Measurements from ENCODE around the gene EID2.

GRCh38 chr19:39550197-39550596 is 10.2 kb upstream of the EID2 start:
- TF ChIP-seq, protein P1, sequence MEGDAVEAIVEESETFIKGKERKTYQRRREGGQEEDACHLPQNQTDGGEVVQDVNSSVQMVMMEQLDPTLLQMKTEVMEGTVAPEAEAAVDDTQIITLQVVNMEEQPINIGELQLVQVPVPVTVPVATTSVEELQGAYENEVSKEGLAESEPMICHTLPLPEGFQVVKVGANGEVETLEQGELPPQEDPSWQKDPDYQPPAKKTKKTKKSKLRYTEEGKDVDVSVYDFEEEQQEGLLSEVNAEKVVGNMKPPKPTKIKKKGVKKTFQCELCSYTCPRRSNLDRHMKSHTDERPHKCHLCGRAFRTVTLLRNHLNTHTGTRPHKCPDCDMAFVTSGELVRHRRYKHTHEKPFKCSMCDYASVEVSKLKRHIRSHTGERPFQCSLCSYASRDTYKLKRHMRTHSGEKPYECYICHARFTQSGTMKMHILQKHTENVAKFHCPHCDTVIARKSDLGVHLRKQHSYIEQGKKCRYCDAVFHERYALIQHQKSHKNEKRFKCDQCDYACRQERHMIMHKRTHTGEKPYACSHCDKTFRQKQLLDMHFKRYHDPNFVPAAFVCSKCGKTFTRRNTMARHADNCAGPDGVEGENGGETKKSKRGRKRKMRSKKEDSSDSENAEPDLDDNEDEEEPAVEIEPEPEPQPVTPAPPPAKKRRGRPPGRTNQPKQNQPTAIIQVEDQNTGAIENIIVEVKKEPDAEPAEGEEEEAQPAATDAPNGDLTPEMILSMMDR (IDR thresholded peaks at IDR 0.05; ENCODE audit: insufficient read depth, low read length, poor library complexity, severe bottlenecking) = no peak
- TF ChIP-seq EZH2phosphoT487 (conservative IDR thresholded peaks at IDR 0.05; ENCODE audit: low read length) = no peak
